ENCODE measurements around the gene GRID1. TPM values are rescaled to one million over a fixed set of nuclear protein-coding genes. Genes with fewer than 3 reads are reported as not detected.
"Not testable (repeated sequence)": the region's sequence is repeated elsewhere in the genome, so short reads cannot be mapped to it uniquely, and the experiment has no call there.

Gene GRID1
- polyA plus RNA-seq, 12 donors, result 3.0 to 7.0 (median 4.9) TPM; not detected in 2

GRCh38 chr10:86191686-86192085, 174.9 kb downstream of the GRID1 start:
- no peak for DNase-seq

GRCh38 chr10:86191166-86191565, 175.4 kb downstream of the GRID1 start:
- no peak for DNase-seq

GRCh38 chr10:86190291-86190690, 176.3 kb downstream of the GRID1 start:
- no peak for DNase-seq

GRCh38 chr10:86189891-86190290, 176.7 kb downstream of the GRID1 start:
- DNase-seq, result no peak

- no peak for DNase-seq
Observed at GRCh38 chr10:86188796-86189558, 177.6 kb downstream of the GRID1 start.

- no peak for DNase-seq
Observed at GRCh38 chr10:86188326-86188725, 178.3 kb downstream of the GRID1 start.

- no peak for DNase-seq
Observed at GRCh38 chr10:86187499-86188239, 178.9 kb downstream of the GRID1 start.

GRCh38 chr10:86186633-86187032, 180.0 kb downstream of the GRID1 start:
- no peak for DNase-seq

- no peak for DNase-seq
Observed at GRCh38 chr10:86182595-86182994, 184.0 kb downstream of the GRID1 start.

GRCh38 chr10:86182150-86182549, 184.4 kb downstream of the GRID1 start:
- DNase-seq, result no peak

GRCh38 chr10:86180861-86181260, 185.7 kb downstream of the GRID1 start:
- DNase-seq, result no peak

- no peak for DNase-seq
Observed at GRCh38 chr10:86179961-86180360, 186.6 kb downstream of the GRID1 start.

- no peak for DNase-seq
Observed at GRCh38 chr10:86179153-86179524, 187.5 kb downstream of the GRID1 start.

- DNase-seq, result no peak
Observed at GRCh38 chr10:86178401-86179152, 188.0 kb downstream of the GRID1 start.

GRCh38 chr10:86177537-86178155, 188.9 kb downstream of the GRID1 start:
- no peak for DNase-seq

- DNase-seq, result no peak
Observed at GRCh38 chr10:86176850-86177536, 189.6 kb downstream of the GRID1 start.

- DNase-seq, result not testable (repeated sequence)
Observed at GRCh38 chr10:86175476-86175875, 191.1 kb downstream of the GRID1 start.

- no peak for DNase-seq
Observed at GRCh38 chr10:86172301-86172700, 194.3 kb downstream of the GRID1 start.

- no peak for DNase-seq
Observed at GRCh38 chr10:86170255-86171108, 196.1 kb downstream of the GRID1 start.

- no peak for DNase-seq
Observed at GRCh38 chr10:86169506-86170254, 196.9 kb downstream of the GRID1 start.
